ENCODE results near the gene CTLA4. TPM values are rescaled to one million over a fixed set of nuclear protein-coding genes. Genes with fewer than 3 reads are reported as not detected.

The CTLA4 gene
- total RNA-seq, 1 donor from 2014 or later, result 0.44 TPM

- no peak for DNase-seq (ENCODE audit: low spot score)
These were observed 23.9 kb downstream of the CTLA4 start for GRCh38 chr2:203891474-203891873.

GRCh38 chr2:203892207-203892606, 24.6 kb downstream of the CTLA4 start:
- no peak for DNase-seq (ENCODE audit: low spot score)

GRCh38 chr2:203893401-203893800, 25.8 kb downstream of the CTLA4 start:
- no peak for DNase-seq (ENCODE audit: low spot score)

- no peak for DNase-seq (ENCODE audit: low spot score)
These were observed 26.3 kb downstream of the CTLA4 start for GRCh38 chr2:203893840-203894239.

GRCh38 chr2:203894262-203894661, 26.7 kb downstream of the CTLA4 start:
- DNase-seq (ENCODE audit: low spot score), result no peak

- DNase-seq (ENCODE audit: low spot score), result no peak
These were observed 30.0 kb downstream of the CTLA4 start for GRCh38 chr2:203897544-203897943.

GRCh38 chr2:203898657-203899056, 31.1 kb downstream of the CTLA4 start:
- no peak for DNase-seq (ENCODE audit: low spot score)

GRCh38 chr2:203900253-203900652, 32.7 kb downstream of the CTLA4 start:
- DNase-seq (ENCODE audit: low spot score), result no peak

GRCh38 chr2:203904022-203904421, 36.5 kb downstream of the CTLA4 start:
- no peak for DNase-seq (ENCODE audit: low spot score)

GRCh38 chr2:203905656-203906055, 38.1 kb downstream of the CTLA4 start:
- no peak for DNase-seq (ENCODE audit: low spot score)

GRCh38 chr2:203908066-203908796, 40.7 kb downstream of the CTLA4 start:
- no peak for DNase-seq (ENCODE audit: low spot score)

- DNase-seq (ENCODE audit: low spot score), result no peak
These were observed 41.2 kb downstream of the CTLA4 start for GRCh38 chr2:203908797-203909185.

- DNase-seq (ENCODE audit: low spot score), result no peak
These were observed 41.8 kb downstream of the CTLA4 start for GRCh38 chr2:203909261-203909967.

GRCh38 chr2:203909974-203910373, 42.4 kb downstream of the CTLA4 start:
- DNase-seq (ENCODE audit: low spot score), result no peak

GRCh38 chr2:203913947-203914346, 46.4 kb downstream of the CTLA4 start:
- DNase-seq (ENCODE audit: low spot score), result no peak

GRCh38 chr2:203914546-203915182, 47.1 kb downstream of the CTLA4 start:
- DNase-seq (ENCODE audit: low spot score), result no peak

GRCh38 chr2:203915256-203915655, 47.7 kb downstream of the CTLA4 start:
- no peak for DNase-seq (ENCODE audit: low spot score)

- DNase-seq (ENCODE audit: low spot score), result no peak
These were observed 49.2 kb downstream of the CTLA4 start for GRCh38 chr2:203916756-203917155.

- DNase-seq (ENCODE audit: low spot score), result no peak
These were observed 50.7 kb downstream of the CTLA4 start for GRCh38 chr2:203918264-203918663.

GRCh38 chr2:203918839-203919238, 51.3 kb downstream of the CTLA4 start:
- DNase-seq (ENCODE audit: low spot score), result no peak
